Activated T-cell treated with anti-CD3 and anti-CD28 coated beads for 24 hours (primary cell): ENCODE measurements around the gene SPG11.
A peak's percentile ranks its signal among the peaks of the same experiment; 100 is the strongest.
"Not testable (repeated sequence)": the region's sequence is repeated elsewhere in the genome, so short reads cannot be mapped to it uniquely, and the experiment has no call there.

Source experiments
- DNase-seq: peaks from one replicate; pipeline ENCODE4 v3.0.0-alpha.2; 2020; ENCODE audit warnings: low read depth

The SPG11 gene

DNA sequence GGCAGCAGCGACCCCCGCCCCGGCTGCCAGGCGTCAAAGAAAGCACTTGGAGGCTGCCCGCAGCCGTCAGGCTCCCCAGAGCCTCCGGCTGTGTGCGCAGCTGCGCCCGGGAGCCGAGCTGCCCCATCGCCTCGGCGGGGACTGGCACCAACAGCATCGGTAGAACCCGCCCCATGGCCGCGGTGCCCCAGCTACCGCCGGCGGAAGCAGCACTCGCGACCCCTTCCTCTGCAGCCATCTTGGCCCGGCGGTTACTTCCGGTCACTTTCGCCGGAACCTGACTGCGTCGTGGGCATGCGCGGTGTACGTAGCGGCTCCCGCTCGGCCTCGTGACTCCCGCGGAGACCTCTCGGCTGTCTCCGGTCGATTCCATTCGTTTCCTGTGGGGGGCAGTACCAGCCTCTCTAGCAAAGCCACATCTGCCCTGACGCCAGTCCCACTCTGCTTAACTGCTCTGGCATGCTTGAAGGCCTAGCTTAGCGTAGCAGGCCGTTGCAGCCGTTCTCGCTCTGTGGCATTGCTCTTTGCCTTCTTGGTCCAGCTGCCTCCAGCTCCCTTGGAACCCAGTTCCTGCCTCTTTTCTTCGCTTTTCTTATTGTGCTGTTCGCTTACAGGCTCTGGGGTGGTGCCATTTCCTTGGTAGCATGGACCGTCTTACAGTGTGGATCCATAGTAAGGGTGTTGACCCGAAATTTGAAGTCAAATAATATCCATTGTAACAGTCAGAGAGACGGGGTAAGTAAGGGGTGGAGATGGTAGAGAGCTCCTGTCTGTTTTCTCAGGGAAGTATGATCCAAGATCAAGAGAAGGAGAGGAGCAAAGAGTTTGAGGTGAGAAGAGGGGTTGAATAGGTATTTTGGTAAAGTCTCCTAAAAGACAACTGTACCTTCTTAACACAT lies at the start of gene SPG11:
Gene SPG11 (minus strand): TSS at position 253 of the 899 bp plus-strand sequence. CDS start 15 bp downstream, at position 238.
- peak; percentile 96 for DNase-seq

DNA sequence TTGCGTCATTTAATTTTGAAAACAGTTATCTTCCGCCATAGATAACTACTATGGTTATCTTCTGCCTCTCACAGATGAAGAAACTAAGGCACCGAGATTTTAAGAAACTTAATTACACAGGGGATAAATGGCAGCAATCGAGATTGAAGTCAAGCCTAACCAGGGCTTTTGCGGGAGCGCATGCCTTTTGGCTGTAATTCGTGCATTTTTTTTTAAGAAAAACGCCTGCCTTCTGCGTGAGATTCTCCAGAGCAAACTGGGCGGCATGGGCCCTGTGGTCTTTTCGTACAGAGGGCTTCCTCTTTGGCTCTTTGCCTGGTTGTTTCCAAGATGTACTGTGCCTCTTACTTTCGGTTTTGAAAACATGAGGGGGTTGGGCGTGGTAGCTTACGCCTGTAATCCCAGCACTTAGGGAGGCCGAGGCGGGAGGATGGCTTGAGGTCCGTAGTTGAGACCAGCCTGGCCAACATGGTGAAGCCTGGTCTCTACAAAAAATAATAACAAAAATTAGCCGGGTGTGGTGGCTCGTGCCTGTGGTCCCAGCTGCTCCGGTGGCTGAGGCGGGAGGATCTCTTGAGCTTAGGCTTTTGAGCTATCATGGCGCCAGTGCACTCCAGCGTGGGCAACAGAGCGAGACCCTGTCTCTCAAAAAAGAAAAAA lies 49.0 kb upstream of the SPG11 start:
- no peak for DNase-seq

GRCh38 chr15:44711743-44712345 lies 48.4 kb upstream of the SPG11 start:
- DNase-seq, result no peak

GRCh38 chr15:44711096-44711742 lies 47.8 kb upstream of the SPG11 start, which contains the start of the genes B2M and PATL2:
Gene B2M, plus strand, starts transcription at chr15:44711517. Its CDS starts 30 bp downstream, at chr15:44711547.
Gene PATL2, minus strand, starts transcription at chr15:44711323. Its CDS starts 34,833 bp downstream, at chr15:44676490.
- peak; percentile 94 for DNase-seq

- DNase-seq, result no peak
Observed at GRCh38 chr15:44710236-44711095, 47.0 kb upstream of the SPG11 start.

DNA sequence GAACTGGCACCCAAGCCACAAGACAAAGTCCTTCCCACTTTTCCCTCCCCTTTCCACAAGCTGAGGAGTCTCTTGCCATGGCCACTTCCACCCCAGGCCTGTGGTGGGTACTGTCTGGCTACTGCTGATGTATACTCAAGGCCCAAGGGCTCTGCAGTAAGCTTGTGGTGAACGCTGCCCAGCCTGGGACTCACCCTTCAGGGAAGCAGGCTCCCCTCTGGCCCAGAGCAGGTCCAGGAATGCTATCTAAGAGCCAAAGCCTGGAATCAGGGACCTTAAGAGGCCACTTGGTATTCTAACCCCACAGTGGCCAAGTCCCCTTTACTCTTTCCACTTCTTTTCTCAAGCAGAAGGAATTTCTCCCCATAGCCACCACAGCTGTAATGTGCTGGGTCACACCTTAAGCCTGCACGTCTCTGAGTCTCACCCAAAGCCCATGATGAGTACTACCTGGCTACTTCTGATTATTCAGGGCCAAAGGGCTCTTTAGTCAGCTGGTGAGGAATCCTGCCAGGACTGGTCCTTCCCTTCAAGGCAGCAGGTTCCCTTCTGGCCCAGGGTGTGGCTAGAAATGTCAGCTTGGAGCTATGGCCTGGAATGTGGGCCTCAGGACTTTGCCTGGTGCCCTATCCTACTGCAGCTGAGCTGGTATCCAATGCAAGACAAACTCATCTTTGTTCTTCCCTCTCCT lies 43.6 kb upstream of the SPG11 start:
- no peak for DNase-seq

- no peak for DNase-seq
Observed at GRCh38 chr15:44706401-44706800, 42.9 kb upstream of the SPG11 start.

DNA sequence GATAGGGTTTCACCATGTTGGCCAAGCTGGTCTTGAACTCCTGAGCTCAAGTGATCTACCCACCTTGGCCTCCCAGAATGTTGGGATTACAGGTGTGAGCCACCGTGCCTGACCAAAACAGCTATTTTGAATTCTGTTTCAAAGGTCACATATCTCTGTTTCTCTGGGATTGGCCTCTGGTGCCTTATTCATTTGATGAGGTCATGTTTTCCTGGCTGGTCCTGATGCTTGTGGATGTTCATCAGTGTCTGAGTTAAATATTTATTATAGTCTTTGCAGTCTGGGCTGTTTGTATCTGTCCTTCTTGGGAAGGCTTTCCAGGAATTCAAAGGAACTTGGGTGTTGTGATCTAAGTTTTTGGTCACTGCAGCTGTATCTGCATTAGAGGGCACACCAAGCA lies 42.5 kb upstream of the SPG11 start:
- no peak for DNase-seq

DNA sequence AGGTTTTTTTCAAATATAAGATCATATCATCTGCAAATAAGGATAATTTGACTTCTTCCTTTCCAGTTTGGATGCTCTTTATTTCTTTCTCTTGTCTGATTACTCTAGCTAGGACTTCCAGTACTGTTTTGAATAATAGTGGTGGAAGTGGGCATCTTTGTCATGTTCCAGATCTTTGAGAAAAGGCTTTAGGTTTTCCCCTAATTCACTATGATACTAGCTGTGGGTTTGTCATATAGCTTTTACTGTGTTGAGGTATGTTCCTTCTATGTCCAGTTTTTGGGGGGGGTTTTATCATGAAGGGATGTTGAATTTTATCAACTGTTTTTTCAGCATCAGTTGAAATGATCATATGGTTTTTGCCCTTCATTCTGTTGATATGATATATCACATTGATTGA lies 37.2 kb upstream of the SPG11 start:
- not testable (repeated sequence) for DNase-seq

- no peak for DNase-seq
Observed at GRCh38 chr15:44698641-44699040, 35.2 kb upstream of the SPG11 start.

DNA sequence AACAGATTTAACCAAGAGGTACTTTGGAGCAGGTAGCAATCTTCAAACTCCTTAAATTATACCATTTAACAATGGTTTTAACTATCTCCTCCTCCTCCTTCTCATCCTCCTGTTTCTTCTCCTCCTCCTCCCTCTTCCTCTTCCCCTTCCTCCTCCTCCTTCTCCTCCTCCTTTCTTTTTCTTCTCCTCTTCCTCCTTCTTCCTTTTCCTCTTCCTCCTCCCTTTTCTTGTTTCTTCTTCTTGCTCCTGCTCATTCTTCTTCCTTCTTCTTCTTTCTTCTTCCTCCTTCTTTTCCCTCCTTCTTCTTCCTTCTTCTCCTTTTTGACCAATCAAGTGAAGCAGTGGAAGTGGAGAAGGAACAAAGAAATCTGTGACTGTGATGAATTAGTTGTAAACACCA lies 33.6 kb upstream of the SPG11 start:
- DNase-seq, result no peak

GRCh38 chr15:44695294-44695693 lies 31.8 kb upstream of the SPG11 start:
- DNase-seq, result no peak

DNA sequence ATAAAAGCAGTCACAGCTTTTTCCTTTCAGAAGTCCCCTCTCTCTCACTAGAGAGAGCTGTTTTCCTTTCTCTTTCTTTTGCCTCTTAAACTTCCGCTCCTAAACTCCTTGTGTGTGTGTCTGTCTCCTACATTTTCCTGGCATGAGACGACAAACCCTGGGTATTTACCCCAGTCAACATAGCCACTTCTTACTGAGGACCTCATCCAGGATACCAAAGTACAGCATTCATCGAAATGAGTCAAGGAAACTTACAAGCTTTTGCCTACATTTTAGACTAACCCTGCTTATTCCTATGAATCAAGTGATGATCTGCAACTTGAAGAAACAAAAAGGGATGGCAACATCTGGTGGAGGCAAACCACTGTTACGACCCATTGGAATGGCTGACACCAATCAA lies 31.0 kb upstream of the SPG11 start:
- no peak for DNase-seq

DNA sequence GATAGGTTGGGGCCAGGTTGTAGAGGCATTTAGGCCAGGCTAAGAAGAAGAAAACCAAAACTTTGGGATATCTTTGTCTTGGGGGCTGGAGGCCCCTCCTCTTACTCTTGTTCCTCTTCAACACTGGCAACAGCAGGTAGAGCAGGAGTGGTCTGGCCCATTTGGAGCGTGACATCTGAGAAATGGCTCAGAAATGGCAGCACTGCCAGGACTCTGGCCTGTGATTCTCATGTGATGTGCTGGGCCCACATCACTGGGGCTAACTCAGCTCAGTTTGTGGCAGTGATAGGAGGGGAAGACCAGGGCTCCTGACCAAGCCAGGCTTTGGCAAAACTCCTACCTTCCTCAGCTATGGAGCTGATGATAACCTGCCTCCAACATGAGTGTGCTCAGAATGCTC lies 29.2 kb upstream of the SPG11 start:
- no peak for DNase-seq

DNA sequence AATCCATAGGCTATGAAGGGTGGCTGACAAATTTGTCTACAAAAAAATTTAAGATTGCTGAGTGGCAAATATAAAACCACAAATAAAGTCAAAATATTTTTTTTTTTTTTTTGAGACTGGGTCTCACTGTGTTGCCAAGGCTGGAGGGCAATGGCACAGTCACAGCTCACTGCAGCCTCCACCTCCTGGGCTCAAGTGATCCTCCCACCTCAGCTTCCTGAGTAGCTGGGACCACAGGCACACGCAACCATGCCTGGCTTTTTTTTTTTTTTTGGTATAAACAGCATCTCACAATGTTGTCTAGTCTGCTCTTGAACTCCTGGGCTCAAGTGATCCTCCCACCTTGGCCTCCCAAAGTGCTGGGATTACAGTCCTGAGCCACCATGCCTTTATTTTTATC lies 26.8 kb upstream of the SPG11 start:
- DNase-seq, result not testable (repeated sequence)

DNA sequence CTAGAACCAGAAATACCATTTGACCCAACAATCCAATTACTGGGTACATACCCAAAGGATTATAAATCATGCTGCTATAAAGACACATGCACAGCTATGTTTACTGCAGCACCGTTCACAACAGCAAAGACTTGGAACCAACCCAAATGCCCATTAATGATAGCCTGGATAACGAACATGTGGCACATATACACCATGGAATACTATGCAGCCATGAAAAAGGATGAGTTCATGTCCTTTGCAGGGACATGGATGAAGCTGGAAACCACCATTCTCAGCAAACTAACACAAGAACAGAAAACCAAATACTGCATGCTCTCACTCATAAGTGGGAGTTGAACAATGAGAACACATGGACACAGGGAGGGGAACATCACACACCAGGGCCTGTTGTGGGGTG lies 25.9 kb upstream of the SPG11 start:
- DNase-seq, result not testable (repeated sequence)

DNA sequence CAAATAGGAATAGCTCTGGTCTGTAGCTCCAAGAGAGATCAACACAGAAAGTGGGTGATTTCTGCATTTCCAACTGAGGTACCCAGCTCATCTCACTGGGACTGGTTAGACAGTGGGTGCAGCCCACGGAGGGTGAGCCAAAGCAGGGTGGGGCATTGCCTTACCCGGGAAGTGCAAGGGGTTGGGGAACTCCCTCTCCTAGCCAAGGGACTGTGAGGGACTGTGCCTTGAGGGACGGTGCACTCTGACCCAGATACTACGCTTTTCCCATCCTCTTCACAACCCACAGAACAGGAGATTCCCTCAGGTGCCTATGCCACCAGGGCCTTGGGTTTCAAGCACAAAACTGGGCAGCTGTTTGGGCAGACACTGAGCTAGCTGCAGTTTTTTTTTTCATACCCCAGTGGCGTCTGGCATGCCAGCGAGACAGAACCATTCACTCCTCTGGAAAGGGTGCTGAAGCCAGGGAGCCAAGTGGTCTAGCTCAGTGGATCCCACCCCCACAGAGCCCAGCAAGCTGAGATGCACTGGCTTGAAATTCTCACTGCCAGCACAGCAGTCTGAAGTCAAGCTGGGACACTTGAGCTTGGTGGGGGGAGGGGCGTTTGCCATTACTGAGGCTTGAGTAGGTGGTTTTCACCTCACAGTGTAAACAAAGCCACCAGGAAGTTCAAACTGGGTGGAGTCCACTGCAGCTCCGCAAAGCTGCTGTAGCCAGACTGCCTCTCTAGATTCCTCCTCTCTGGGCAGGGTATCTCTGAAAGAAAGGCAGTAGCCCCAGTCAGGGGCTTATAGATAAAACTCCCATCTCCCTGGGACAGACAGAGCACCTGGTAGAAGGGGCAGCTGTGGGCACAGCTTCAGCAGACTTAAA lies 19.6 kb upstream of the SPG11 start:
- peak; percentile 58 for DNase-seq

GRCh38 chr15:44682211-44682610 lies 18.7 kb upstream of the SPG11 start:
- no peak for DNase-seq

DNA sequence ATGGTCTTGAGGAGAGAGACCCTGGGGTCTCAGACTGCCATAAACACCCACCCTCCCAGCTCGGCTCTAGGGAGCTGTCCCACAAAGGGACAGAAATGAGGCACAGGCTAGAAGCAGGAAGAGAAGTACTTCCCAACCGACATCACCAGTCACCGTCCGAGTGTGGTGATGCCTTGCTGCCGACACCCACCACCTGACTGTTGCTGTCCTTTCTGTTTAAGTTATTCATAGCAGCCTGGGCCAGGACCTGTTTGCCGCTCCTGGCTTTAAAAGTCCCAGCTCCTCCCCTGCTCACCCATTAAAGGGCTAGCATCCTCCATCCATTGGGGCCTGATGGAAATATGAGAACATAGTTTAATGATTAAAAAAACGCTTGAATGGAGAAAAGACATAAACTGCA lies 13.2 kb upstream of the SPG11 start:
- no peak for DNase-seq

- DNase-seq, result no peak
Observed at GRCh38 chr15:44675911-44676310, 12.4 kb upstream of the SPG11 start.
